Fibroblast of lung (primary cell): ENCODE data around the gene ZGLP1.

Source experiments
- CTCF ChIP-seq, 2 donors: IDR thresholded peaks in 1 of 2; conservative IDR thresholded peaks in 1 of 2; 1 replicate in 1 of 2; 2 replicates in 1 of 2; pipeline ENCODE4 v1.5.1; 2011 to 2012; ENCODE audit warnings: low read length in 2 of 2, control low read depth in 1 of 2, inconsistent platforms in 1 of 2, low read depth in 1 of 2, mild to moderate bottlenecking in 1 of 2
- EZH2 ChIP-seq: IDR thresholded peaks from 2 replicates; pipeline ENCODE4 v1.5.1; 2012; ENCODE audit warnings: low read length, control low read depth, mild to moderate bottlenecking; ENCODE audit errors: missing control alignments

DNA sequence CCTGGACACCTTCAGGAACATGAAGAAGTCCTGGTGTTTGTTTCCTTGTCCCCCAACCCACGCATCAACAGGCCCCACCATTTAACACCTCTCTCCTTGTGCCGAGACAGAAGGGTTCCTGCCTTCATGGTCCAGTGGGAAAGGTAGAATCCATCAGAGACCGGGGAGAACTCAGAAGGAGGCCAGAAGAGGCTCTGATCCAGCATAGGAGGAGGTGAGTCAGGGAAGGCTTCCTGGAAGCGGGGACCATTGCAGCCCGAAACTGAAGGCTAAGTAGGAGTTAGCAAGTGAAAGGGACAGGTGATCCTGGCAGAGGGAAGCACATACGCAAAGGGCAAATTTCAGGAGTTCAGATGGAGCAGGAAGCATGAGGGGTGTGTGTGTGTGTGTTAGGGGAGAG is 29.3 kb upstream of the ZGLP1 start:
- TF ChIP-seq CTCF (conservative IDR thresholded peaks at IDR 0.05 in 1 of 2, IDR thresholded peaks at IDR 0.05 in 1 of 2; ENCODE audit: low read depth in 1 of 2, low read length in 2 of 2) (no peak), EZH2 (no peak)
